ENCODE results near the gene ZFYVE9.

DNA sequence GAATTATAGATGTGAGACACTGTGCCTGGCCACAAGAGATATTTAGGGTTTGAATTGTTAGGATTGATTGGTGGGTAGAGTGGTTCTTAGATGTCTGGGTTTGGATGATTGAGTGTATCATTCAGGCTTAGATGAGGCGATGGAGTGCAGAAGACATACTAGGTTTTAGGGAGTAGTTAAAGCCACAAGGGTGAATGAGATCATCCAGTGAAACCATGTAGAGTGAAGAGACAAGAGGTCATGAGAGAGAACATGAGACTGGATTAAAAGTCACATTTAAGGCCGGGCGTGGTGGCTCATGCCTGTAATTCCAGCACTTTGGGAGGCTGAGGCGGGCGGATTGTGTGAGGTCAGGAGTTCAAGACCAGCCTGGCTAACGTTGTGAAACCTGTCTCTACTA is 37.2 kb downstream of the ZFYVE9 start:
- TF ChIP-seq, protein P1, sequence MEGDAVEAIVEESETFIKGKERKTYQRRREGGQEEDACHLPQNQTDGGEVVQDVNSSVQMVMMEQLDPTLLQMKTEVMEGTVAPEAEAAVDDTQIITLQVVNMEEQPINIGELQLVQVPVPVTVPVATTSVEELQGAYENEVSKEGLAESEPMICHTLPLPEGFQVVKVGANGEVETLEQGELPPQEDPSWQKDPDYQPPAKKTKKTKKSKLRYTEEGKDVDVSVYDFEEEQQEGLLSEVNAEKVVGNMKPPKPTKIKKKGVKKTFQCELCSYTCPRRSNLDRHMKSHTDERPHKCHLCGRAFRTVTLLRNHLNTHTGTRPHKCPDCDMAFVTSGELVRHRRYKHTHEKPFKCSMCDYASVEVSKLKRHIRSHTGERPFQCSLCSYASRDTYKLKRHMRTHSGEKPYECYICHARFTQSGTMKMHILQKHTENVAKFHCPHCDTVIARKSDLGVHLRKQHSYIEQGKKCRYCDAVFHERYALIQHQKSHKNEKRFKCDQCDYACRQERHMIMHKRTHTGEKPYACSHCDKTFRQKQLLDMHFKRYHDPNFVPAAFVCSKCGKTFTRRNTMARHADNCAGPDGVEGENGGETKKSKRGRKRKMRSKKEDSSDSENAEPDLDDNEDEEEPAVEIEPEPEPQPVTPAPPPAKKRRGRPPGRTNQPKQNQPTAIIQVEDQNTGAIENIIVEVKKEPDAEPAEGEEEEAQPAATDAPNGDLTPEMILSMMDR (IDR thresholded peaks at IDR 0.05) = no peak
- TF ChIP-seq POLR2A (IDR thresholded peaks at IDR 0.05) = no peak
